NB4 (cell line): Measurements from ENCODE around the gene LMBR1L.

Source experiments
- MYC ChIP-seq: IDR thresholded peaks from 2 replicates; pipeline ENCODE4 v1.6.1; 2011; ENCODE audit warnings: low read depth, low read length
- POLR2A ChIP-seq: IDR thresholded peaks from 2 replicates; pipeline ENCODE4 v1.6.1; 2011; ENCODE audit warnings: mild to moderate bottlenecking; ENCODE audit not compliant: insufficient read length; ENCODE audit errors: extremely low read depth
- TF ChIP-seq, protein P1 (sequence below): IDR thresholded peaks from one replicate; pipeline ENCODE4 v1.5.1; 2012; ENCODE audit warnings: low read depth, low read length
- TF ChIP-seq, protein P2 (sequence below): IDR thresholded peaks from 2 replicates; pipeline ENCODE4 v1.6.1; 2011; ENCODE audit warnings: low read depth, low read length

DNA sequence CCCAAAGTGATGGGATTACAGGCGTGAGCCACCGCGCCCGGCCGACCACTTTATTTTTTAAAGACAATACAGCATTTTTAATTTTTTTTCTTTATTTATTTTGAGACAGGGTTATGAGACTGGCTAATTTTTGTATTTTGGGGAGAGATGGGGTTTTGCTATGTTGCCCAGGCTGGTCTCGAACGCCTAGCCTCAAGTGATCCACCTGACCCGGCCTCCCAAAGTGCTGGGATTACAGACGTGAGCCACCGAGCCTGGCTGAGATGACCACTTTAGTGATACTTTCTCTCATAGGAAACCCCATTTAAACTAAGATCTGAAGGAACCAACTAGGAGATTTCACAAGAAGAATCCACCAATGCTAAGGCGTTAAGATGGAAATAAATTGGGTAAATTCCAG lies 39.7 kb downstream of the LMBR1L start:
- TF ChIP-seq MYC (no peak), POLR2A (no peak)
- TF ChIP-seq, protein P1, sequence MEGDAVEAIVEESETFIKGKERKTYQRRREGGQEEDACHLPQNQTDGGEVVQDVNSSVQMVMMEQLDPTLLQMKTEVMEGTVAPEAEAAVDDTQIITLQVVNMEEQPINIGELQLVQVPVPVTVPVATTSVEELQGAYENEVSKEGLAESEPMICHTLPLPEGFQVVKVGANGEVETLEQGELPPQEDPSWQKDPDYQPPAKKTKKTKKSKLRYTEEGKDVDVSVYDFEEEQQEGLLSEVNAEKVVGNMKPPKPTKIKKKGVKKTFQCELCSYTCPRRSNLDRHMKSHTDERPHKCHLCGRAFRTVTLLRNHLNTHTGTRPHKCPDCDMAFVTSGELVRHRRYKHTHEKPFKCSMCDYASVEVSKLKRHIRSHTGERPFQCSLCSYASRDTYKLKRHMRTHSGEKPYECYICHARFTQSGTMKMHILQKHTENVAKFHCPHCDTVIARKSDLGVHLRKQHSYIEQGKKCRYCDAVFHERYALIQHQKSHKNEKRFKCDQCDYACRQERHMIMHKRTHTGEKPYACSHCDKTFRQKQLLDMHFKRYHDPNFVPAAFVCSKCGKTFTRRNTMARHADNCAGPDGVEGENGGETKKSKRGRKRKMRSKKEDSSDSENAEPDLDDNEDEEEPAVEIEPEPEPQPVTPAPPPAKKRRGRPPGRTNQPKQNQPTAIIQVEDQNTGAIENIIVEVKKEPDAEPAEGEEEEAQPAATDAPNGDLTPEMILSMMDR: no peak
- TF ChIP-seq, protein P2, sequence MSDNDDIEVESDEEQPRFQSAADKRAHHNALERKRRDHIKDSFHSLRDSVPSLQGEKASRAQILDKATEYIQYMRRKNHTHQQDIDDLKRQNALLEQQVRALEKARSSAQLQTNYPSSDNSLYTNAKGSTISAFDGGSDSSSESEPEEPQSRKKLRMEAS: no peak
